Neural cell (in vitro differentiated cells): ENCODE results near the gene MGAT5. TPM values are rescaled to one million over a fixed set of nuclear protein-coding genes. Genes with fewer than 3 reads are reported as not detected.

Experiments
- H2AFZ ChIP-seq: fragments of 200-600, 300-800 bp; sonication (generic), shearing (Covaris generic); 2 replicates; pipeline ENCODE4 v1.6.0; 2014; ENCODE audit warnings: low read depth, mild to moderate bottlenecking, antibody characterized with exemption, low read length, moderate library complexity
- H3F3A ChIP-seq: fragments of 200-600 bp; shearing (Covaris generic); 2 replicates; pipeline ENCODE4 v1.6.1; 2016; ENCODE audit warnings: mild to moderate bottlenecking, moderate library complexity, mixed read lengths, antibody characterized with exemption, low read length; ENCODE audit not compliant: insufficient read depth, poor library complexity, severe bottlenecking
- H3K27ac ChIP-seq: fragments of 200-600, 300-800 bp; sonication (generic), shearing (Covaris generic); 2 replicates; pipeline ENCODE4 v1.5.1; 2014; ENCODE audit warnings: mild to moderate bottlenecking, low read length, moderate library complexity
- H3K27me3 ChIP-seq: fragments of 300-800, 200-600 bp; sonication (generic), shearing (Covaris generic); 2 replicates; pipeline ENCODE4 v1.6.0; 2014; ENCODE audit warnings: mild to moderate bottlenecking, low read depth, low read length, moderate library complexity; ENCODE audit not compliant: insufficient read depth
- H3K36me3 ChIP-seq: fragments of 300-800, 200-600 bp; sonication (generic), shearing (Covaris generic); 2 replicates; pipeline ENCODE4 v1.5.1; 2014; ENCODE audit warnings: mild to moderate bottlenecking, antibody characterized with exemption, low read length, moderate library complexity; ENCODE audit not compliant: insufficient read depth
- H3K4me2 ChIP-seq: fragments of 300-800, 200-600 bp; sonication (generic), shearing (Covaris generic); 2 replicates; pipeline ENCODE4 v1.6.0; 2014; ENCODE audit warnings: mild to moderate bottlenecking, low read length
- H3K4me3 ChIP-seq: fragments of 300-800, 200-600 bp; sonication (generic), shearing (Covaris generic); 2 replicates; pipeline ENCODE4 v1.5.1; 2014; ENCODE audit warnings: mild to moderate bottlenecking, low read length, moderate library complexity
- H3K79me2 ChIP-seq: fragments of 200-600 bp; shearing (Covaris generic); replicated peaks from 2 replicates; pipeline ENCODE4 v1.6.0; 2014; ENCODE audit warnings: mild to moderate bottlenecking, low read length, moderate library complexity; ENCODE audit not compliant: insufficient read depth
- H3K9ac ChIP-seq: fragments of 300-800, 200-600 bp; sonication (generic), shearing (Covaris generic); 2 replicates; pipeline ENCODE4 v1.6.1; 2016; ENCODE audit warnings: mild to moderate bottlenecking, low read length, mixed read lengths
- H3K9me2 ChIP-seq: fragments of 200-600 bp; shearing (Covaris generic); 2 replicates; pipeline ENCODE4 v1.6.1; 2016; ENCODE audit warnings: mild to moderate bottlenecking, low read length, mixed read lengths; ENCODE audit not compliant: insufficient read depth
- H3K9me3 ChIP-seq: fragments of 200-600, 300-800 bp; sonication (generic), shearing (Covaris generic); 2 replicates; pipeline ENCODE4 v1.6.1; 2016; ENCODE audit warnings: mild to moderate bottlenecking, mixed run types, low read length, moderate library complexity, mixed read lengths
- H4K20me1 ChIP-seq: fragments of 200-600 bp; shearing (Covaris generic); 2 replicates; pipeline ENCODE4 v1.6.1; 2016; ENCODE audit warnings: mild to moderate bottlenecking, mixed run types; ENCODE audit not compliant: insufficient read depth
- CTCF ChIP-seq: fragments of 450-650 bp; IDR thresholded peaks from 2 replicates; pipeline ENCODE4 v1.5.1; 2014; ENCODE audit warnings: antibody characterized with exemption, mild to moderate bottlenecking, moderate library complexity; ENCODE audit not compliant: poor library complexity, severe bottlenecking
- EZH2 ChIP-seq: fragments of 200-600, 300-800 bp; shearing (Covaris generic), sonication (generic); IDR thresholded peaks from 2 replicates; pipeline ENCODE4 v1.6.1; 2014; ENCODE audit warnings: antibody characterized with exemption, low read length, borderline replicate concordance, mild to moderate bottlenecking; ENCODE audit not compliant: insufficient read depth, poor library complexity, severe bottlenecking
- MXI1 ChIP-seq: fragments of 450-650 bp; conservative IDR thresholded peaks from 2 replicates; pipeline ENCODE4 v1.6.1; 2014; ENCODE audit warnings: antibody characterized with exemption, mild to moderate bottlenecking; ENCODE audit not compliant: poor library complexity, severe bottlenecking
- POLR2AphosphoS5 ChIP-seq: IDR thresholded peaks from 2 replicates; pipeline ENCODE4 v1.6.1; 2012
- RAD21 ChIP-seq: fragments of 450-650 bp; conservative IDR thresholded peaks from 2 replicates; pipeline ENCODE4 v1.6.1; 2014; ENCODE audit warnings: antibody characterized with exemption, mild to moderate bottlenecking, moderate library complexity
- REST ChIP-seq: IDR thresholded peaks from 2 replicates; pipeline ENCODE4 v1.6.1; 2012; ENCODE audit warnings: borderline replicate concordance
- SMC3 ChIP-seq: fragments of 450-650 bp; conservative IDR thresholded peaks from 2 replicates; pipeline ENCODE4 v1.6.1; 2014; ENCODE audit warnings: antibody characterized with exemption, mild to moderate bottlenecking, moderate library complexity; ENCODE audit not compliant: poor library complexity
- TAF1 ChIP-seq: IDR thresholded peaks from 2 replicates; pipeline ENCODE4 v1.6.1; 2012; ENCODE audit warnings: low read depth
- polyA plus RNA-seq: library from polyadenylated mRNA; depleted of rRNA; stranded (reverse); fragments of >200 nt; gene quantifications from 2 replicates; pipeline ENCODE4 v1.2.3, GENCODE V29; 2014

MGAT5 gene
- polyA plus RNA-seq, 1 donor from 2014 or later = 40.9 TPM

DNA sequence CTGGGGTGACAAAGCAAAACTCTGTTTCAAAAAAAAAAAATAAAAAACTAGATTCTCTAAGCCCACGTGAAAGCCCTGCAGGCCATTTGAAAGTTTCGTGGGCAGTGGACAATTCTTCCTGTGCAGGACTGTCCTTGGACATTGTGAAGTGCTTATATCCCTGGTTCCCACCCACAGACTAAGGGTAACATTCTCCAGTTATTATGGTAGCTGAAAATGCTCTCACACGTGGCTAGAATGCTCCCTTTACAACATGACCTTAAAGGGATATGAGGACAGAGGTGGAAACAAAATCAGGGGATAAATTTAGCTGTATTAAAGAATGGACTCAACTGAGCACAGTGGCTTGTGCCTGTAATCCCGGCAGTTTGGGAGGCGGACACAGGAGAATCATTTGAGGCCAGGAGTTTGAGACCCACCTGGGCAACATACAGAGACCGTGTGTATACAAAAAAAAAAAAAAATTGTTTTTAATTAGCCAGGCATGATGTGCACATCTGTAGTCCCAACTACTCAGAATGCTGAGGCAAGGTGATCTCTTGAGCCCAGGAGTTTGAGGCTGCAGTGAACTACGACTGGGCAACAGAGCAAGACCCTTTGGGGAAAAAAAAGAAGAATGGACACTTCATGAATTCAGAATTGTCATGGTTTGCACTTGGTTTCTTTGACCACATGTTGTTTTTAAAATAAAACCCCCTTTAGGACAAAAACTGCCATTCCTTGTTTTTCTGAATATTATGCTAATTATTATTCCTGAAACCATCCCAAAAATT, 167.9 kb downstream of the MGAT5 start:
- no peak overlapping the region for H2AFZ ChIP-seq

More for the DNA sequence above, 167.9 kb downstream of the MGAT5 start:
- TF ChIP-seq SMC3 (no peak), EZH2 (no peak), TAF1 (no peak), POLR2AphosphoS5 (no peak), REST (no peak), CTCF (no peak), MXI1 (no peak), RAD21 (no peak)
- no peak overlapping the region for H3K9ac ChIP-seq
- H3K27me3 ChIP-seq = no peaks in the 10 kb centered on the region
- H3K79me2 ChIP-seq = no peaks in the 10 kb centered on the region
- H4K20me1 ChIP-seq = no peaks in the 10 kb centered on the region
- no peak overlapping the region for H3K4me2 ChIP-seq
- no peaks in the 10 kb centered on the region for H3K9me3 ChIP-seq
- H3K4me3 ChIP-seq = no peak overlapping the region
- H3F3A ChIP-seq = no peaks in the 10 kb centered on the region
- H3K36me3 ChIP-seq = no peaks in the 10 kb centered on the region
- H3K27ac ChIP-seq = peak overlapping the region; percentile 22
- H3K9me2 ChIP-seq = no peaks in the 10 kb centered on the region
